Stimulated activated CD4-positive, alpha-beta T cell treated with anti-CD3 and anti-CD28 coated beads, Interleukin-15, amount 100 ng/mL, for 1 hour (primary cell): ENCODE results near the gene HNRNPH2.

Experiments used
- DNase-seq, 2 donors: peaks; one replicate each; pipeline ENCODE4 v3.0.0-alpha.2; 2020; ENCODE audit warnings: low read depth in 1 of 2, low spot score in 1 of 2

HNRNPH2 gene

GRCh38 chrX:101395789-101396188, 12.2 kb upstream of the HNRNPH2 start:
- no peak for DNase-seq

- DNase-seq = no peak
Observed at GRCh38 chrX:101397779-101398178, 10.2 kb upstream of the HNRNPH2 start.

- DNase-seq = no peak
Observed at GRCh38 chrX:101398694-101399093, 9.3 kb upstream of the HNRNPH2 start.

- DNase-seq = no peak
Observed at GRCh38 chrX:101399825-101400224, 8.2 kb upstream of the HNRNPH2 start.

- no peak for DNase-seq
Observed at GRCh38 chrX:101407167-101407747, 765 bp upstream of the HNRNPH2 start.

- no peak for DNase-seq
Observed at GRCh38 chrX:101408532-101408841, 465 bp downstream of the HNRNPH2 start.

GRCh38 chrX:101409043-101409442, 1.0 kb downstream of the HNRNPH2 start:
- DNase-seq = no peak

GRCh38 chrX:101410461-101410860, 2.4 kb downstream of the HNRNPH2 start:
- DNase-seq = no peak

GRCh38 chrX:101411984-101412383, 4.0 kb downstream of the HNRNPH2 start:
- no peak for DNase-seq

- no peak for DNase-seq
Observed at GRCh38 chrX:101415180-101416145, 7.4 kb downstream of the HNRNPH2 start.

GRCh38 chrX:101416691-101417090, 8.7 kb downstream of the HNRNPH2 start:
- DNase-seq = no peak

- no peak for DNase-seq
Observed at GRCh38 chrX:101417190-101417589, 9.2 kb downstream of the HNRNPH2 start.

- DNase-seq = no peak
Observed at GRCh38 chrX:101417981-101418841, 10.2 kb downstream of the HNRNPH2 start.

- DNase-seq = no peak
Observed at GRCh38 chrX:101419489-101419888, 11.5 kb downstream of the HNRNPH2 start.

- no peak for DNase-seq
Observed at GRCh38 chrX:101427954-101428353, 19.9 kb downstream of the HNRNPH2 start.

GRCh38 chrX:101429934-101430333, 21.9 kb downstream of the HNRNPH2 start:
- DNase-seq = no peak

GRCh38 chrX:101430457-101431078, 22.5 kb downstream of the HNRNPH2 start:
- DNase-seq = no peak

GRCh38 chrX:101442085-101442484, 34.1 kb downstream of the HNRNPH2 start:
- DNase-seq = no peak

- DNase-seq = no peak
Observed at GRCh38 chrX:101449279-101449678, 41.3 kb downstream of the HNRNPH2 start.

GRCh38 chrX:101450085-101450484, 42.1 kb downstream of the HNRNPH2 start:
- no peak for DNase-seq

GRCh38 chrX:101450961-101451360, 42.9 kb downstream of the HNRNPH2 start:
- no peak for DNase-seq
